OCI-LY1 (cell line): ENCODE data around the gene MCC.

Source experiments
- H2AFZ ChIP-seq: fragments of 200-600 bp; sonication (generic), shearing (Covaris generic); 2 replicates; pipeline ENCODE4 v1.6.0; 2014; ENCODE audit warnings: antibody characterized with exemption, mild to moderate bottlenecking, low read length
- H3F3A ChIP-seq: fragments of 200-600 bp; sonication (generic), shearing (Covaris generic); 2 replicates; pipeline ENCODE4 v1.6.0; 2014; ENCODE audit warnings: mild to moderate bottlenecking, antibody characterized with exemption, low read length, moderate library complexity; ENCODE audit not compliant: insufficient read depth
- H3K27ac ChIP-seq: fragments of 200-600 bp; sonication (generic); 2 replicates; pipeline ENCODE4 v1.5.1; 2014; ENCODE audit warnings: low read length, mixed run types, mild to moderate bottlenecking, low read depth; ENCODE audit not compliant: poor library complexity, severe bottlenecking
- H3K27me3 ChIP-seq: fragments of 200-600 bp; sonication (generic); 2 replicates; pipeline ENCODE4 v1.6.0; 2014; ENCODE audit warnings: antibody characterized with exemption, mild to moderate bottlenecking, low read length, moderate library complexity; ENCODE audit not compliant: insufficient read depth
- H3K36me3 ChIP-seq: fragments of 200-600 bp; sonication (generic); 2 replicates; pipeline ENCODE4 v1.6.1; 2014; ENCODE audit warnings: mild to moderate bottlenecking, antibody characterized with exemption, low read length, moderate library complexity, mixed read lengths; ENCODE audit not compliant: insufficient read depth
- H3K4me1 ChIP-seq: fragments of 200-600 bp; sonication (generic); 2 replicates; pipeline ENCODE4 v1.5.1; 2014; ENCODE audit warnings: mild to moderate bottlenecking, low read length, moderate library complexity; ENCODE audit not compliant: insufficient read depth, severe bottlenecking
- H3K4me2 ChIP-seq: fragments of 200-600 bp; sonication (generic), shearing (Covaris generic); 2 replicates; pipeline ENCODE4 v1.6.1; 2014; ENCODE audit warnings: low read length
- H3K4me3 ChIP-seq: fragments of 200-600 bp; sonication (generic); 2 replicates; pipeline ENCODE4 v1.5.1; 2014; ENCODE audit warnings: low read length, low read depth, mild to moderate bottlenecking, mixed read lengths; ENCODE audit not compliant: poor library complexity, severe bottlenecking
- H3K79me2 ChIP-seq: fragments of 200-600 bp; shearing (Covaris generic); 2 replicates; pipeline ENCODE4 v1.6.1; 2016; ENCODE audit warnings: mixed run types, low read length, mixed read lengths; ENCODE audit not compliant: insufficient read depth
- H3K9ac ChIP-seq: fragments of 200-600 bp; sonication (generic), shearing (Covaris generic); 2 replicates; pipeline ENCODE4 v1.6.1; 2014; ENCODE audit warnings: mild to moderate bottlenecking, low read length, mixed read lengths
- H3K9me2 ChIP-seq: fragments of 200-600 bp; sonication (generic), shearing (Covaris generic); 2 replicates; pipeline ENCODE4 v1.6.1; 2014; ENCODE audit warnings: low read depth, mild to moderate bottlenecking, low read length, mixed read lengths
- H3K9me3 ChIP-seq: fragments of 200-600 bp; shearing (Covaris generic); 2 replicates; pipeline ENCODE4 v1.6.1; 2014; ENCODE audit warnings: low read length, mixed read lengths
- H4K20me1 ChIP-seq: fragments of 200-600 bp; sonication (generic), shearing (Covaris generic); 2 replicates; pipeline ENCODE4 v1.6.0; 2016; ENCODE audit warnings: mild to moderate bottlenecking, low read length; ENCODE audit not compliant: insufficient read depth
- CTCF ChIP-seq: fragments of 200-600 bp; sonication (generic), shearing (Covaris generic); IDR thresholded peaks from 2 replicates; pipeline ENCODE4 v1.5.1; 2017; ENCODE audit warnings: mild to moderate bottlenecking, antibody characterized with exemption, low read length, moderate library complexity, mixed read lengths
- EZH2 ChIP-seq: fragments of 200-600 bp; sonication (generic), shearing (Covaris generic); IDR thresholded peaks from 2 replicates; pipeline ENCODE4 v1.8.0; 2017; ENCODE audit warnings: borderline replicate concordance, mixed run types, mild to moderate bottlenecking, antibody characterized with exemption, low read length, moderate library complexity, mixed read lengths

Gene MCC

GRCh38 chr5:113433862-113434612, 54.2 kb downstream of the MCC start:
- H3K27ac ChIP-seq, result no peak overlapping the region
- H4K20me1 ChIP-seq, result no peaks in the 10 kb centered on the region
- no peaks in the 10 kb centered on the region for H3F3A ChIP-seq
- no peak overlapping the region for H3K4me3 ChIP-seq
- no peaks in the 10 kb centered on the region for H3K9me2 ChIP-seq
- H2AFZ ChIP-seq, result no peak overlapping the region
- no peaks in the 10 kb centered on the region for H3K27me3 ChIP-seq
- no peak overlapping the region for H3K9ac ChIP-seq
- H3K79me2 ChIP-seq, result no peaks in the 10 kb centered on the region
- no peaks in the 10 kb centered on the region for H3K9me3 ChIP-seq
- no peaks in the 10 kb centered on the region for H3K36me3 ChIP-seq
- H3K4me2 ChIP-seq, result no peak overlapping the region
- no peaks in the 10 kb centered on the region for H3K4me1 ChIP-seq
- TF ChIP-seq EZH2 (no peak), CTCF (no peak)

GRCh38 chr5:113433071-113433470, 55.2 kb downstream of the MCC start:
- Histone ChIP-seq H3K9me2 (no peaks in the 10 kb centered on the region), H3K27me3 (no peaks in the 10 kb centered on the region), H3K36me3 (no peaks in the 10 kb centered on the region), H3K27ac (no peak overlapping the region), H4K20me1 (no peaks in the 10 kb centered on the region), H3K9ac (no peak overlapping the region), H3F3A (no peaks in the 10 kb centered on the region), H3K4me2 (no peak overlapping the region), H2AFZ (no peak overlapping the region), H3K79me2 (no peaks in the 10 kb centered on the region), H3K9me3 (no peaks in the 10 kb centered on the region), H3K4me3 (no peak overlapping the region), H3K4me1 (no peaks in the 10 kb centered on the region)
- TF ChIP-seq CTCF, result no peak
- TF ChIP-seq EZH2, result no peak

GRCh38 chr5:113427871-113428574, 60.2 kb downstream of the MCC start:
- H4K20me1 ChIP-seq, result no peaks in the 10 kb centered on the region
- H3K79me2 ChIP-seq, result no peaks in the 10 kb centered on the region
- TF ChIP-seq CTCF (no peak), EZH2 (no peak)
- no peaks in the 10 kb centered on the region for H3K9me2 ChIP-seq
- no peaks in the 10 kb centered on the region for H3K36me3 ChIP-seq
- no peak overlapping the region for H3K4me3 ChIP-seq
- no peak overlapping the region for H2AFZ ChIP-seq
- H3K9me3 ChIP-seq, result no peaks in the 10 kb centered on the region
- H3F3A ChIP-seq, result no peaks in the 10 kb centered on the region
- no peaks in the 10 kb centered on the region for H3K4me1 ChIP-seq
- H3K27ac ChIP-seq, result no peak overlapping the region
- H3K9ac ChIP-seq, result no peak overlapping the region
- no peak overlapping the region for H3K4me2 ChIP-seq
- H3K27me3 ChIP-seq, result no peaks in the 10 kb centered on the region
